ENCODE results near the gene EPS15. TPM values are rescaled to one million over a fixed set of nuclear protein-coding genes. Genes with fewer than 3 reads are reported as not detected.

The EPS15 gene
- total and polyA plus RNA-seq, 2 experiments from 2014 or later: 31.0 to 76.5 TPM

DNA sequence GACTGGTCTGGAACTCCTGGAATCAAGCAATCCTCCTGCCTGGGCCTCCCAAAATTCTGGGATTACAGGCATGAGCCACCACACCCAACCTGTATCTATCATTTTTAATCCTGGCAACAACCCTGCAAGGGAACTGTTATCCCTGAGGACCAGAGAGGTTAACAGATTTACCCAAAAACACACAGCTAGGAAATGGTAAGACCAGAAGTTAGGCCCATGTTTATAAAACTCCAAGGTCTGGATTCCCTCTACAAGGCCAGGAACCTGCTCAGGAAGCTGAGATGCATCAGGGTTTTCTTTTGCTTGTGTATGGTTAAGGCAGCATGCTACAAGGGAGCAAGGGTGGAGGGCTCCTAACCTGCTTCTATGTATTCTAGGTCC is 170.9 kb downstream of the EPS15 start:
- Histone ChIP-seq H3K9me2 (ENCODE audit: insufficient read depth) (no peaks in the 10 kb centered on the region), H4K20me1 (replicated peaks; ENCODE audit: insufficient read depth) (no peaks in the 10 kb centered on the region), H3K4me2 (no peak overlapping the region), H2AFZ (no peak overlapping the region), H3F3A (replicated peaks; ENCODE audit: low read depth) (0 out of 2 replicates have a peak, but pooled peaks cover 3% of the 10 kb centered on the region), H3K27ac (ENCODE audit: low read depth) (no peak overlapping the region), H3K4me1 (ENCODE audit: insufficient read depth) (peaks cover 5% of the 10 kb centered on the region; the same call in 1 of the 2 replicates), H3K4me3 (no peak overlapping the region), H3K27me3 (ENCODE audit: insufficient read depth) (peaks cover 15% of the 10 kb centered on the region), H3K36me3 (ENCODE audit: insufficient read depth) (no peaks in the 10 kb centered on the region), H3K79me2 (replicated peaks; ENCODE audit: insufficient read depth) (no peaks in the 10 kb centered on the region)
- Mint-ChIP-seq H3K9me3 (no peaks in the 10 kb centered on the region), H3K27me3 (ENCODE audit: insufficient read depth, low read depth, poor library complexity) (peaks cover 21% of the 10 kb centered on the region), H3K27ac (no peak overlapping the region), H3K4me1 (peaks cover 9% of the 10 kb centered on the region), H3K4me3 (no peak overlapping the region), H3K36me3 (ENCODE audit: low read depth) (no peaks in the 10 kb centered on the region)
- no peak for ATAC-seq
- TF ChIP-seq ZNF114 (CRISPR knock-in tag; IDR thresholded peaks at IDR 0.05) (no peak), CREB1 (CRISPR knock-in tag; IDR thresholded peaks at IDR 0.05; ENCODE audit: low read depth) (no peak), JUNB (IDR thresholded peaks at IDR 0.05; ENCODE audit: unreplicated experiment) (no peak), ZNF331 (CRISPR knock-in tag; IDR thresholded peaks at IDR 0.05; ENCODE audit: low read depth) (no peak), POLR2AphosphoS5 (IDR thresholded peaks at IDR 0.05; ENCODE audit: low read depth) (no peak), NANOG (IDR thresholded peaks at IDR 0.05; ENCODE audit: borderline replicate concordance) (no peak), STAT1 (IDR thresholded peaks at IDR 0.05; ENCODE audit: unreplicated experiment) (no peak), EZH2 (IDR thresholded peaks at IDR 0.05; ENCODE audit: low read depth, unreplicated experiment) (no peak), EZH2phosphoT487 (IDR thresholded peaks at IDR 0.05; ENCODE audit: unreplicated experiment) (no peak)
- TF ChIP-seq, protein P1, sequence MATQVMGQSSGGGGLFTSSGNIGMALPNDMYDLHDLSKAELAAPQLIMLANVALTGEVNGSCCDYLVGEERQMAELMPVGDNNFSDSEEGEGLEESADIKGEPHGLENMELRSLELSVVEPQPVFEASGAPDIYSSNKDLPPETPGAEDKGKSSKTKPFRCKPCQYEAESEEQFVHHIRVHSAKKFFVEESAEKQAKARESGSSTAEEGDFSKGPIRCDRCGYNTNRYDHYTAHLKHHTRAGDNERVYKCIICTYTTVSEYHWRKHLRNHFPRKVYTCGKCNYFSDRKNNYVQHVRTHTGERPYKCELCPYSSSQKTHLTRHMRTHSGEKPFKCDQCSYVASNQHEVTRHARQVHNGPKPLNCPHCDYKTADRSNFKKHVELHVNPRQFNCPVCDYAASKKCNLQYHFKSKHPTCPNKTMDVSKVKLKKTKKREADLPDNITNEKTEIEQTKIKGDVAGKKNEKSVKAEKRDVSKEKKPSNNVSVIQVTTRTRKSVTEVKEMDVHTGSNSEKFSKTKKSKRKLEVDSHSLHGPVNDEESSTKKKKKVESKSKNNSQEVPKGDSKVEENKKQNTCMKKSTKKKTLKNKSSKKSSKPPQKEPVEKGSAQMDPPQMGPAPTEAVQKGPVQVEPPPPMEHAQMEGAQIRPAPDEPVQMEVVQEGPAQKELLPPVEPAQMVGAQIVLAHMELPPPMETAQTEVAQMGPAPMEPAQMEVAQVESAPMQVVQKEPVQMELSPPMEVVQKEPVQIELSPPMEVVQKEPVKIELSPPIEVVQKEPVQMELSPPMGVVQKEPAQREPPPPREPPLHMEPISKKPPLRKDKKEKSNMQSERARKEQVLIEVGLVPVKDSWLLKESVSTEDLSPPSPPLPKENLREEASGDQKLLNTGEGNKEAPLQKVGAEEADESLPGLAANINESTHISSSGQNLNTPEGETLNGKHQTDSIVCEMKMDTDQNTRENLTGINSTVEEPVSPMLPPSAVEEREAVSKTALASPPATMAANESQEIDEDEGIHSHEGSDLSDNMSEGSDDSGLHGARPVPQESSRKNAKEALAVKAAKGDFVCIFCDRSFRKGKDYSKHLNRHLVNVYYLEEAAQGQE (IDR thresholded peaks at IDR 0.05; ENCODE audit: unreplicated experiment): no peak
- TF ChIP-seq, protein P2, sequence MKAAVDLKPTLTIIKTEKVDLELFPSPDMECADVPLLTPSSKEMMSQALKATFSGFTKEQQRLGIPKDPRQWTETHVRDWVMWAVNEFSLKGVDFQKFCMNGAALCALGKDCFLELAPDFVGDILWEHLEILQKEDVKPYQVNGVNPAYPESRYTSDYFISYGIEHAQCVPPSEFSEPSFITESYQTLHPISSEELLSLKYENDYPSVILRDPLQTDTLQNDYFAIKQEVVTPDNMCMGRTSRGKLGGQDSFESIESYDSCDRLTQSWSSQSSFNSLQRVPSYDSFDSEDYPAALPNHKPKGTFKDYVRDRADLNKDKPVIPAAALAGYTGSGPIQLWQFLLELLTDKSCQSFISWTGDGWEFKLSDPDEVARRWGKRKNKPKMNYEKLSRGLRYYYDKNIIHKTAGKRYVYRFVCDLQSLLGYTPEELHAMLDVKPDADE (IDR thresholded peaks at IDR 0.05): no peak
- TF ChIP-seq, protein P3, sequence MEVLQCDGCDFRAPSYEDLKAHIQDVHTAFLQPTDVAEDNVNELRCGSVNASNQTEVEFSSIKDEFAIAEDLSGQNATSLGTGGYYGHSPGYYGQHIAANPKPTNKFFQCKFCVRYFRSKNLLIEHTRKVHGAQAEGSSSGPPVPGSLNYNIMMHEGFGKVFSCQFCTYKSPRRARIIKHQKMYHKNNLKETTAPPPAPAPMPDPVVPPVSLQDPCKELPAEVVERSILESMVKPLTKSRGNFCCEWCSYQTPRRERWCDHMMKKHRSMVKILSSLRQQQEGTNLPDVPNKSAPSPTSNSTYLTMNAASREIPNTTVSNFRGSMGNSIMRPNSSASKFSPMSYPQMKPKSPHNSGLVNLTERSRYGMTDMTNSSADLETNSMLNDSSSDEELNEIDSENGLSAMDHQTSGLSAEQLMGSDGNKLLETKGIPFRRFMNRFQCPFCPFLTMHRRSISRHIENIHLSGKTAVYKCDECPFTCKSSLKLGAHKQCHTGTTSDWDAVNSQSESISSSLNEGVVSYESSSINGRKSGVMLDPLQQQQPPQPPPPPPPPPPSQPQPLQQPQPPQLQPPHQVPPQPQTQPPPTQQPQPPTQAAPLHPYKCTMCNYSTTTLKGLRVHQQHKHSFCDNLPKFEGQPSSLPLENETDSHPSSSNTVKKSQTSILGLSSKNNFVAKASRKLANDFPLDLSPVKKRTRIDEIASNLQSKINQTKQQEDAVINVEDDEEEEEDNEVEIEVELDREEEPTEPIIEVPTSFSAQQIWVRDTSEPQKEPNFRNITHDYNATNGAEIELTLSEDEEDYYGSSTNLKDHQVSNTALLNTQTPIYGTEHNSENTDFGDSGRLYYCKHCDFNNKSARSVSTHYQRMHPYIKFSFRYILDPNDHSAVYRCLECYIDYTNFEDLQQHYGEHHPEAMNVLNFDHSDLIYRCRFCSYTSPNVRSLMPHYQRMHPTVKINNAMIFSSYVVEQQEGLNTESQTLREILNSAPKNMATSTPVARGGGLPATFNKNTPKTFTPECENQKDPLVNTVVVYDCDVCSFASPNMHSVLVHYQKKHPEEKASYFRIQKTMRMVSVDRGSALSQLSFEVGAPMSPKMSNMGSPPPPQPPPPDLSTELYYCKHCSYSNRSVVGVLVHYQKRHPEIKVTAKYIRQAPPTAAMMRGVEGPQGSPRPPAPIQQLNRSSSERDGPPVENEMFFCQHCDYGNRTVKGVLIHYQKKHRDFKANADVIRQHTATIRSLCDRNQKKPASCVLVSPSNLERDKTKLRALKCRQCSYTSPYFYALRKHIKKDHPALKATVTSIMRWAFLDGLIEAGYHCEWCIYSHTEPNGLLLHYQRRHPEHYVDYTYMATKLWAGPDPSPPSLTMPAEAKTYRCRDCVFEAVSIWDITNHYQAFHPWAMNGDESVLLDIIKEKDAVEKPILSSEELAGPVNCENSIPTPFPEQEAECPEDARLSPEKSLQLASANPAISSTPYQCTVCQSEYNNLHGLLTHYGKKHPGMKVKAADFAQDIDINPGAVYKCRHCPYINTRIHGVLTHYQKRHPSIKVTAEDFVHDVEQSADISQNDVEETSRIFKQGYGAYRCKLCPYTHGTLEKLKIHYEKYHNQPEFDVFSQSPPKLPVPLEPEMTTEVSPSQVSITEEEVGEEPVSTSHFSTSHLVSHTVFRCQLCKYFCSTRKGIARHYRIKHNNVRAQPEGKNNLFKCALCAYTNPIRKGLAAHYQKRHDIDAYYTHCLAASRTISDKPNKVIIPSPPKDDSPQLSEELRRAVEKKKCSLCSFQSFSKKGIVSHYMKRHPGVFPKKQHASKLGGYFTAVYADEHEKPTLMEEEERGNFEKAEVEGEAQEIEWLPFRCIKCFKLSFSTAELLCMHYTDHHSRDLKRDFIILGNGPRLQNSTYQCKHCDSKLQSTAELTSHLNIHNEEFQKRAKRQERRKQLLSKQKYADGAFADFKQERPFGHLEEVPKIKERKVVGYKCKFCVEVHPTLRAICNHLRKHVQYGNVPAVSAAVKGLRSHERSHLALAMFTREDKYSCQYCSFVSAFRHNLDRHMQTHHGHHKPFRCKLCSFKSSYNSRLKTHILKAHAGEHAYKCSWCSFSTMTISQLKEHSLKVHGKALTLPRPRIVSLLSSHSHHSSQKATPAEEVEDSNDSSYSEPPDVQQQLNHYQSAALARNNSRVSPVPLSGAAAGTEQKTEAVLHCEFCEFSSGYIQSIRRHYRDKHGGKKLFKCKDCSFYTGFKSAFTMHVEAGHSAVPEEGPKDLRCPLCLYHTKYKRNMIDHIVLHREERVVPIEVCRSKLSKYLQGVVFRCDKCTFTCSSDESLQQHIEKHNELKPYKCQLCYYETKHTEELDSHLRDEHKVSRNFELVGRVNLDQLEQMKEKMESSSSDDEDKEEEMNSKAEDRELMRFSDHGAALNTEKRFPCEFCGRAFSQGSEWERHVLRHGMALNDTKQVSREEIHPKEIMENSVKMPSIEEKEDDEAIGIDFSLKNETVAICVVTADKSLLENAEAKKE (CRISPR knock-in tag; IDR thresholded peaks at IDR 0.05): no peak
- TF ChIP-seq, protein P4, sequence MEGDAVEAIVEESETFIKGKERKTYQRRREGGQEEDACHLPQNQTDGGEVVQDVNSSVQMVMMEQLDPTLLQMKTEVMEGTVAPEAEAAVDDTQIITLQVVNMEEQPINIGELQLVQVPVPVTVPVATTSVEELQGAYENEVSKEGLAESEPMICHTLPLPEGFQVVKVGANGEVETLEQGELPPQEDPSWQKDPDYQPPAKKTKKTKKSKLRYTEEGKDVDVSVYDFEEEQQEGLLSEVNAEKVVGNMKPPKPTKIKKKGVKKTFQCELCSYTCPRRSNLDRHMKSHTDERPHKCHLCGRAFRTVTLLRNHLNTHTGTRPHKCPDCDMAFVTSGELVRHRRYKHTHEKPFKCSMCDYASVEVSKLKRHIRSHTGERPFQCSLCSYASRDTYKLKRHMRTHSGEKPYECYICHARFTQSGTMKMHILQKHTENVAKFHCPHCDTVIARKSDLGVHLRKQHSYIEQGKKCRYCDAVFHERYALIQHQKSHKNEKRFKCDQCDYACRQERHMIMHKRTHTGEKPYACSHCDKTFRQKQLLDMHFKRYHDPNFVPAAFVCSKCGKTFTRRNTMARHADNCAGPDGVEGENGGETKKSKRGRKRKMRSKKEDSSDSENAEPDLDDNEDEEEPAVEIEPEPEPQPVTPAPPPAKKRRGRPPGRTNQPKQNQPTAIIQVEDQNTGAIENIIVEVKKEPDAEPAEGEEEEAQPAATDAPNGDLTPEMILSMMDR (conservative IDR thresholded peaks at IDR 0.05; ENCODE audit: low read depth in 2 of 2): no peak
- DNase-seq (ENCODE audit: low spot score): no peak
